ENCODE data around the gene CASK.

Gene CASK

GRCh38 chrX:41491267-41492004 is 431.9 kb downstream of the CASK start:
- Histone ChIP-seq H3K4me2 (ENCODE audit: low read depth, low read length) (no peak overlapping the region), H3F3A (ENCODE audit: insufficient read depth, low read length) (no peaks in the 10 kb centered on the region), H3K9ac (ENCODE audit: low read length) (no peak overlapping the region), H3K4me1 (ENCODE audit: low read length) (no peaks in the 10 kb centered on the region), H3K27ac (ENCODE audit: low read length) (no peak overlapping the region), H3K36me3 (replicated peaks; ENCODE audit: insufficient read depth, low read length) (no peaks in the 10 kb centered on the region), H4K20me1 (ENCODE audit: insufficient read depth, low read length) (no peaks in the 10 kb centered on the region), H3K9me3 (replicated peaks; ENCODE audit: insufficient read depth, low read length) (no peaks in the 10 kb centered on the region), H3K4me3 (ENCODE audit: low read length) (no peak overlapping the region), H3K9me2 (replicated peaks; ENCODE audit: insufficient read depth, low read length) (no peaks in the 10 kb centered on the region), H3K27me3 (replicated peaks; ENCODE audit: insufficient read depth, low read length) (no peaks in the 10 kb centered on the region), H2AFZ (ENCODE audit: low read length) (no peak overlapping the region), H3K79me2 (ENCODE audit: low read length) (no peaks in the 10 kb centered on the region)
- TF ChIP-seq, protein P1, sequence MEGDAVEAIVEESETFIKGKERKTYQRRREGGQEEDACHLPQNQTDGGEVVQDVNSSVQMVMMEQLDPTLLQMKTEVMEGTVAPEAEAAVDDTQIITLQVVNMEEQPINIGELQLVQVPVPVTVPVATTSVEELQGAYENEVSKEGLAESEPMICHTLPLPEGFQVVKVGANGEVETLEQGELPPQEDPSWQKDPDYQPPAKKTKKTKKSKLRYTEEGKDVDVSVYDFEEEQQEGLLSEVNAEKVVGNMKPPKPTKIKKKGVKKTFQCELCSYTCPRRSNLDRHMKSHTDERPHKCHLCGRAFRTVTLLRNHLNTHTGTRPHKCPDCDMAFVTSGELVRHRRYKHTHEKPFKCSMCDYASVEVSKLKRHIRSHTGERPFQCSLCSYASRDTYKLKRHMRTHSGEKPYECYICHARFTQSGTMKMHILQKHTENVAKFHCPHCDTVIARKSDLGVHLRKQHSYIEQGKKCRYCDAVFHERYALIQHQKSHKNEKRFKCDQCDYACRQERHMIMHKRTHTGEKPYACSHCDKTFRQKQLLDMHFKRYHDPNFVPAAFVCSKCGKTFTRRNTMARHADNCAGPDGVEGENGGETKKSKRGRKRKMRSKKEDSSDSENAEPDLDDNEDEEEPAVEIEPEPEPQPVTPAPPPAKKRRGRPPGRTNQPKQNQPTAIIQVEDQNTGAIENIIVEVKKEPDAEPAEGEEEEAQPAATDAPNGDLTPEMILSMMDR (IDR thresholded peaks at IDR 0.05; ENCODE audit: low read length), result no peak
- TF ChIP-seq EZH2phosphoT487 (IDR thresholded peaks at IDR 0.05; ENCODE audit: low read length) (no peak), EZH2 (optimal IDR thresholded peaks at IDR 0.05; ENCODE audit: low read depth, low read length) (no peak)
- no peak for DNase-seq

- Histone ChIP-seq H3K79me2 (ENCODE audit: low read length) (no peaks in the 10 kb centered on the region), H2AFZ (ENCODE audit: low read length) (no peak overlapping the region), H3K27me3 (replicated peaks; ENCODE audit: insufficient read depth, low read length) (no peaks in the 10 kb centered on the region), H3K9me3 (replicated peaks; ENCODE audit: insufficient read depth, low read length) (no peaks in the 10 kb centered on the region), H3K9me2 (replicated peaks; ENCODE audit: insufficient read depth, low read length) (no peaks in the 10 kb centered on the region), H3K36me3 (replicated peaks; ENCODE audit: insufficient read depth, low read length) (no peaks in the 10 kb centered on the region), H3K4me1 (ENCODE audit: low read length) (no peaks in the 10 kb centered on the region), H3K9ac (ENCODE audit: low read length) (no peak overlapping the region), H3K4me3 (ENCODE audit: low read length) (no peak overlapping the region), H4K20me1 (ENCODE audit: insufficient read depth, low read length) (no peaks in the 10 kb centered on the region), H3K27ac (ENCODE audit: low read length) (no peak overlapping the region), H3F3A (ENCODE audit: insufficient read depth, low read length) (no peaks in the 10 kb centered on the region), H3K4me2 (ENCODE audit: low read depth, low read length) (no peak overlapping the region)
- no peak for DNase-seq
- TF ChIP-seq EZH2phosphoT487 (IDR thresholded peaks at IDR 0.05; ENCODE audit: low read length) (no peak), EZH2 (optimal IDR thresholded peaks at IDR 0.05; ENCODE audit: low read depth, low read length) (no peak)
- TF ChIP-seq, protein P1 (IDR thresholded peaks at IDR 0.05; ENCODE audit: low read length), result no peak
Measured at GRCh38 chrX:41490446-41490845, 432.9 kb downstream of the CASK start.

DNA sequence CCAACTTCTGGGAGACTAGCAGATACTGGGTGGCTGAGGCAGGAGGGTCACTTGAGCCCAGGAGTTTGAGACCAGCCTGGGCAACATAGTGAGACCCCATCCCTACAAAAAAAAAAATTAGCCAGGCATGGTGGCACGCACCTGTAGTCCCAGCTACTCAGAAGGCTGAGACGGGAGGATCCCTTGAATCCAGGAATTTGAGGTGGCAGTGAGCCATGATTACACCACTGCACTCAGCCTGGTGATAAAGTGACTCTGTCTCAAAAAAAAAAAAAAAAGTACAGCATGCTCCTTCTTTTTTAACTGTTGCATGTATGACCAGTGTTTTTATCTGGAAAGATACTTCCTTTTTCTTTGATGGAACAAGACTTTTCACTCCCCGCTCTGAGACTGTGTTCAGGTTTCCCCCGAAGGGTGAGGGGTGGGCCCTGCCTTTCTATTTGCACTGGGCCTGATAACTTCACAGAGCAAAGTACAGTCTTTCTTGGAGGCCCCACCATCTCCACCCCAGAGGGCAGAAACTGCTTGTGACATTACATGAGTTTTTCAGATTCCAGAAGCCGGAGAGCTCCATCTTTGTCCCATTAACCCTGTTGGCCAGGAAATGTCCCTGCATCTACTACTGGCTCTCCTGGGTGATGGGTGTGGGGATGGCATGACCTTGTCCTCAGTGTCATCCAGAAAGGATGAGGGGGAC is 441.1 kb downstream of the CASK start:
- Histone ChIP-seq H4K20me1 (ENCODE audit: insufficient read depth, low read length) (no peaks in the 10 kb centered on the region), H3K36me3 (replicated peaks; ENCODE audit: insufficient read depth, low read length) (no peaks in the 10 kb centered on the region), H3K9me2 (replicated peaks; ENCODE audit: insufficient read depth, low read length) (no peaks in the 10 kb centered on the region), H3K4me3 (ENCODE audit: low read length) (no peak overlapping the region), H3K27ac (ENCODE audit: low read length) (no peak overlapping the region), H3K4me2 (ENCODE audit: low read depth, low read length) (no peak overlapping the region), H2AFZ (ENCODE audit: low read length) (no peak overlapping the region), H3K9ac (ENCODE audit: low read length) (no peak overlapping the region), H3K27me3 (replicated peaks; ENCODE audit: insufficient read depth, low read length) (no peaks in the 10 kb centered on the region), H3K9me3 (replicated peaks; ENCODE audit: insufficient read depth, low read length) (no peaks in the 10 kb centered on the region), H3F3A (ENCODE audit: insufficient read depth, low read length) (no peaks in the 10 kb centered on the region), H3K79me2 (ENCODE audit: low read length) (no peaks in the 10 kb centered on the region), H3K4me1 (ENCODE audit: low read length) (no peaks in the 10 kb centered on the region)
- DNase-seq, result no peak
- TF ChIP-seq EZH2phosphoT487 (IDR thresholded peaks at IDR 0.05; ENCODE audit: low read length), result no peak
